HL-60 (cell line): ENCODE results near the gene PANX3.

Source experiments
- CTCF ChIP-seq: IDR thresholded peaks from one replicate; pipeline ENCODE4 v1.5.1; 2011; ENCODE audit warnings: low read length, control low read depth, inconsistent platforms; ENCODE audit not compliant: insufficient read depth
- REST ChIP-seq: IDR thresholded peaks from 2 replicates; pipeline ENCODE4 v1.6.1; 2012; ENCODE audit warnings: low read depth; ENCODE audit not compliant: insufficient replicate concordance

- no peak for TF ChIP-seq REST
- TF ChIP-seq CTCF: no peak
Observed at GRCh38 chr11:124600621-124601320, 10.5 kb upstream of the PANX3 start.
